BJ (cell line): ENCODE results near the gene KHK. TPM values are rescaled to one million over a fixed set of nuclear protein-coding genes. Genes with fewer than 3 reads are reported as not detected.

Experiments used
- CTCF ChIA-PET: fragments of 350-600 bp; formaldehyde crosslinking; extraction: SDS; loops from one replicate; lab custom pipeline; 2021; ENCODE audit warnings: antibody characterized with exemption, inconsistent platforms; lab: Yijun Ruan, JAX
- POLR2A ChIA-PET: fragments of 300-600 bp; sonication (Branson Sonifier 250); formaldehyde crosslinking; extraction: SDS; loops from one replicate; lab custom pipeline; 2021; ENCODE audit warnings: antibody characterized with exemption; lab: Charles Lee
- DNase-seq: peaks from one replicate; pipeline ENCODE4 v3.0.0-alpha.2; 2011; ENCODE audit warnings: low read depth
- H3K27me3 ChIP-seq: 2 replicates; pipeline ENCODE4 v1.6.0; 2011; ENCODE audit warnings: low read length; ENCODE audit not compliant: control insufficient read depth, insufficient read depth
- H3K36me3 ChIP-seq: 2 replicates; pipeline ENCODE4 v1.5.1; 2011; ENCODE audit warnings: low read length; ENCODE audit not compliant: control insufficient read depth, insufficient read depth
- H3K4me3 ChIP-seq: 2 replicates; pipeline ENCODE4 v1.5.1; 2011; ENCODE audit warnings: low read depth, mild to moderate bottlenecking, control low read depth, low read length
- CTCF ChIP-seq: IDR thresholded peaks from 2 replicates; pipeline ENCODE4 v1.5.1; 2011; ENCODE audit warnings: low read depth, mild to moderate bottlenecking, control low read depth, inconsistent platforms, low read length, moderate library complexity; ENCODE audit not compliant: insufficient read depth
- polyA plus RNA-seq: library from polyadenylated mRNA; depleted of rRNA; stranded (reverse); fragments of >200 nt; gene quantifications from 2 replicates; pipeline ENCODE4 v1.2.3, GENCODE V29; 2011

Gene KHK
- polyA plus RNA-seq, 1 experiment = 0.43 TPM

DNA sequence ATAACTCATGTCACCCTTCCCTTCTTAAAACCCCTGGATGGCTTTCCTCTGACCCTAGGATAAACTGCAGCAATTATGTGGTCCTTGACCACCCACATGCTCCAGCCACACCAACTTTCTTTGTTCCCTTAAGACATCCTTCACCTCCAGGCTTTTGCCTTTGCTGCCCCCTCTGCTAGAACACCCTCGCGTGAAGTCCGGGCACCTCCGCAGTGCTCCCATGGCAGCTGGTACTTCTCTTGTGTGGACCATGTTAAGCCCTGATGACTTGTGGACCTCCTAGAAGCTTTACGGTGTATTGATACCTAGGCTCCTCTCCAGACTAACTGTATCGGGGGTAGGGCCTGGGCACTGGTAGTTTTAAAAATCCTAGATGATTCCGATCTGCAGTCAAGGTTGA, 36.2 kb downstream of the KHK start:
- Histone ChIP-seq H3K4me3 (no peak overlapping the region), H3K27me3 (peaks cover 20% of the 10 kb centered on the region), H3K36me3 (no peaks in the 10 kb centered on the region)
- DNase-seq = no peak
- CTCF ChIA-PET = interaction anchor here (0.8 to 2.3 kb wide), 4 partner anchors 11 to 69 kb away, joined by 3 to 8 read pairs (median 4); partner anchors contain the start of gene PREB
- TF ChIP-seq CTCF = no peak
- POLR2A ChIA-PET = interaction anchor here (0.6 kb wide), 1 partner anchor 58 kb away, joined by 8 read pairs; no protein-coding TSS in a partner anchor

DNA sequence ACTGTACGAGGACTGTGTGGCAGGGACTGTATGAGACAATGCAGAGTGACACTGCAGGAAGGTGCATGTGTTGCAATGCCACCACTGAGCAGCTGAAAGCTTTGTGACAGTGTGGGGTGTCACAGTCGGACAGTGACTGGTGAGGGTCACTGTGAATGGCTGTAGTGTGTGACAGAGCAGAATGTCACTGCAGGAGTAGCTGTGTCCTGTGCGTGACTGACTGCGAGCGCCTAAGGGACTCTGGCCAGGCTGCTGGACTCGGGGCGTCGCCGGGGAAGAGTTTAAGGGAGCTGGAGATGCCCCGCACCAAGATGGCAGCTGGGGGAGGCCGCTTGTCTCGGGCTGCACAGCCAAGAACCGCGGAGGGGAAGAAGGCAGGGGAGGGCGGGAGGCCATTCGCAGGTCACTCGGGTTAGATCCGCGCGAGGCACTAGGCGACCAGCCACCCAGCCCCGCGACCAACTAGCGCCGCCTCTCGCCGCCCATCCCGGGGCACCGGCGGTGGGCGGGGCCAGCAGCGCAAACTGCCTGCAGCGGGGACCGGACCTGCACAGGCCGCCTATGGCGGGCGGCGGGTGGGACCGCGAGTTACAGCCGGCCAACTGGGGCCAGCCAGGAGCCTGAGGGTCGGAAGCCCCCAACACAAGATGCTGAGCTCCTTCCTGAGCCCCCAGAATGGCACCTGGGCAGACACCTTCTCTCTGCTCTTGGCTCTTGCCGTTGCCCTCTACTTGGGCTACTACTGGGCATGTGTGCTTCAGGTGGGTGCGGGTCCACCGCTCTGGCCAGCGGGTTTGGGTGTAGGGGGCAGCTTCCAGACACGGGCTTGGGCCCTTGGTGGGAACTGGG, 37.0 kb downstream of the KHK start, which contains the start of gene ABHD1:
TSS of gene ABHD1 (plus strand) at position 514 of the 849 bp plus-strand sequence. CDS start at position 648, 134 bp downstream.
- TF ChIP-seq CTCF = no peak
- H3K36me3 ChIP-seq = no peaks in the 10 kb centered on the region
- DNase-seq = no peak
- POLR2A ChIA-PET = interaction anchor here (0.6 kb wide), 1 partner anchor 59 kb away, joined by 8 read pairs; no protein-coding TSS in a partner anchor
- peak within 1 kb of the TSS; percentile 61 for H3K4me3 ChIP-seq
- peaks cover 15% of the 10 kb centered on the region for H3K27me3 ChIP-seq
- CTCF ChIA-PET = interaction anchor here (0.7 to 2.3 kb wide), 7 partner anchors 10 to 107 kb away, joined by 3 to 8 read pairs (median 4); partner anchors contain the start of gene PREB

DNA sequence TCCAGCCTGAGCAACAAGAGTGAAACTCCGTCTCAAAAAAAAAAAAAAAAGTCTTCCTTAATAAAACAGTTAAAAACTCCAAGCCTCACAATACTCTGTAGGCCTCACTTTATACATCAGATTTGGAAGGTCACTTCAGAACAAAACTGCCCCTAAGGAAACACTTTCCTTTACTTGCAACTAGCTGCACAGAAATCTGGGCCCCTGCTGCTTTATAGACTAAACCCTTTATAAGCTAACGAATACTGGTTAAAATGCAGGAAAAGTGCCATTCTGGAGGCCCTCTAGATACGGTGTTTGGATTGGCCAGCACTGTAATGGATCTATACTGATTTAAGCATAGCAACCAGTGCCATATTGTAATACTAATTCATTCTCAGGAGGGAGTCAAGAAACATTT, 38.5 kb downstream of the KHK start:
- TF ChIP-seq CTCF = no peak
- DNase-seq = no peak
- Histone ChIP-seq H3K27me3 (peaks cover 9% of the 10 kb centered on the region), H3K4me3 (no peak overlapping the region), H3K36me3 (peaks cover 3% of the 10 kb centered on the region)
- ChIA-PET POLR2A (no interaction called here), CTCF (interaction anchor here (0.8 to 2.3 kb wide), 3 partner anchors 9 to 45 kb away, joined by 3 to 8 read pairs (median 5); partner anchors contain the start of gene PREB)

- Histone ChIP-seq H3K36me3 (peaks cover 10% of the 10 kb centered on the region), H3K4me3 (no peak overlapping the region), H3K27me3 (peaks cover 6% of the 10 kb centered on the region)
- no peak for TF ChIP-seq CTCF
- POLR2A ChIA-PET = no interaction called here
- DNase-seq = no peak
- CTCF ChIA-PET = interaction anchor here (1.4 kb wide), 1 partner anchor 29 kb away, joined by 7 read pairs; no protein-coding TSS in a partner anchor
Measured at GRCh38 chr2:27126252-27126710, 39.7 kb downstream of the KHK start.

- DNase-seq = no peak
- ChIA-PET CTCF (no interaction called here), POLR2A (no interaction called here)
- Histone ChIP-seq H3K27me3 (0 out of 2 replicates have a peak, but pooled peaks cover 2% of the 10 kb centered on the region), H3K4me3 (no peak overlapping the region), H3K36me3 (peaks cover 19% of the 10 kb centered on the region)
- TF ChIP-seq CTCF = no peak
Measured at GRCh38 chr2:27127883-27128667, 41.5 kb downstream of the KHK start.
